Retina (tissue), 1 donor: Measurements from ENCODE around the gene NFYB.

Experiments
- DNase-seq: peaks from one replicate; pipeline ENCODE4 v3.0.0-alpha.2; 2016

Gene NFYB

GRCh38 chr12:104109446-104110271 is 28.4 kb downstream of the NFYB start:
- DNase-seq = no peak

DNA sequence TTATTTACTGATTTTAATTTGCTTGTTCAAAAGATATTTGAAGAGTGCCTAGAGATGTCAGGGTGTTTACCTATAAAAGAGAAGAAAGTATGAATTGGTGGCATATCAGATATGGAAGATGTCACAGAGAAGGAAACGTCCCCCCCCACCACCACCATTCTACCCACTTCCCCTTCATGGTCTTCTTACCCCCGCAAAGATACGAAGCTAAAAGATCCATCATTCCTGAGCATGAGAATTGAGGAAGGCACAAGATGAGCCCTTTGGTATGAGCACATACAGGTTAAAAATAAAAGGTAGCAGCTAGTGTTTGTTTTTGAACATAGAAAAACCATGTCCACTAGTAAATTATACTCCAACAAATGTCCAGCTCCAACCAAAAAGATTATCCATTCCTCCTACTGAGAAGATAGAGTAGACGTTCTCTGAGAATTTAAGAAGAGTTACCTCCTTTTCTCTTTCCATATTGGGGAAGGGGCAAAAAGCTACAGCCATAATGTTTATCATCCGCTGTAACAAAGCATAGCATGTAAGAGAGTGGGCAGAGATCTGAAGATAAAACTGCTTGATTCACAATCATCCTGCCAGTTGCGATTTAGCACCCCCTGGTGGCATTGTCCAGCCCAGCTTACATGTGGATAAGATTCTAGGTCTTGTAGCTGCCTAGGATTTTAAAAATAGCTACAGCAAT is 29.1 kb downstream of the NFYB start:
- DNase-seq = peak; percentile 60

- no peak for DNase-seq
Observed at GRCh38 chr12:104106965-104107364, 31.0 kb downstream of the NFYB start.

- DNase-seq = no peak
Observed at GRCh38 chr12:104105461-104105860, 32.5 kb downstream of the NFYB start.

DNA sequence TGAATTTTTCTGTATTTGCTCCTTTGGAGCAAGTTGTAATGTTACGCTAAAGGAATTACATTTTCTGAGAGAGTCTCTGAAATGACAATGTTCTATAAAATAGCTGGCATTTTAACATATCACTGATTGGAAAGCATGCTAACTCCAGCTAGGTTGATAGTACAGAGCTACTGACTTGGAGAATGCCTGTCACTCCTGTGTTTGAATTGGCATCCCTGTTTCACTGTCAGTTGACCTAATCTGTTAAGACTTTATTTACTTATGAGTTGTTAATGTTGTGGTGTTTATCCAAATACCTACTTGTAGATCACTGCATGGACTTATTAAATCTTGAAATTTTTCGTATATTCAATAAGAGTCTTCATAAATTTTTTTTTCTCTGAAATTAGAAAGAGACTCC is 40.1 kb downstream of the NFYB start:
- no peak for DNase-seq

DNA sequence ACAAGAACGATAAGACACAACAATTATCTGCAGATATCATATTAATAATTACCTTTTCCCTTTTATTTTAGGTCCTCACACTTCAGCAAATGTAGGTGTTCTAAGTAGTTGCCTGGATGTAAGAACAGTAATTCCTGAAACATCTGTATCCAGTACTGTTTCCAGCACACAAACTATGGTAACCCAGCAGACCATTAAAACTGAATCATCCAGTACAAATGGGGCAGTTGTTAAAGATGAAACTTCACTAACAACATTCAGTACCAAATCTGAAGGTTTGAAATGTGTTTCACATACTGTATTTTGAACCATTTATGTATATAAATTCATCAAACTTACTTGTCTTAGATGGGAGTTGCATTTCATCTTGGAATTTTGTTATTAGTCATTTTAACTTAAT is 42.7 kb downstream of the NFYB start:
- no peak for DNase-seq

GRCh38 chr12:104094284-104094683 is 43.7 kb downstream of the NFYB start:
- DNase-seq = no peak

DNA sequence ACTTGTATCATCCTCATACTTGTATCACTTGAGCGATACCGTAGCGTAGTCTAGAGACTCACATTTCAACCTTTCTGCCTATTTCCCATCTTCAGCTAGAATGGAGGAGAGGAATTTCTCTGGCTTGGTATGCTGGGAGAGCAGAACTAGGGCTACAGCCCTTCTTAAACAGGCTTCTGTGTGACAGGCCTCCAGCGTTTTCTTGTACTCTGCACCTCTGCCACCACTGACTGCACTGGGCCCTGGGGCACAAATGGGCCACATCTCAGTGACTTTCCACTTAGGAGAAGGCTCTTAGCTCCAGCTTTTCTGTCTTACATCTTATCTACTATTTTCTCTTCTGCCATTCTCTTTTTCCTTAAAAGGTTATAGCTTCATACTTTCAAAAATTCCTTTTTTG is 46.9 kb downstream of the NFYB start:
- no peak for DNase-seq

DNA sequence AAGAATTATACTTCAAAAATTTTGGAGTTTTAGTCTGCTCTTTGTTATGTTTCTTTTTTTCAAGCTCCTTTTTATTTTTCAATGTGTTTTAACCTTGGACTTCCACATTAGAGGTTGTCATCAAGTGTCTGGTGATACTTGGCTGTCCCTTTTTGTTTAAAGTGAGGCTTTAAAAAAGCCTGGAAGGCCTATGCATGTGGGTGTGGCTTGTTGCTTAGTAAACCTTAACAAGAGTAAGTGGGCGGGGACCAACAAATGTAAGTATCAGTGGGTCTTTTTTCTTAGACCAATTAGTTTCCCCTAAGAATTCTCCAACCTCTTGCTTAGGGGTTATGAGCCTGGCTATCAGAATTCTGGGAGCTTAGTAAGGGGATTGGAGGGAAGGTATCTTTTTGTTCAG is 47.3 kb downstream of the NFYB start:
- no peak for DNase-seq

- no peak for DNase-seq
Observed at GRCh38 chr12:104083769-104084475, 54.1 kb downstream of the NFYB start.

GRCh38 chr12:104080764-104081163 is 57.2 kb downstream of the NFYB start:
- DNase-seq = no peak

- no peak for DNase-seq
Observed at GRCh38 chr12:104079024-104079423, 59.0 kb downstream of the NFYB start.

- DNase-seq = no peak
Observed at GRCh38 chr12:104073699-104074098, 64.3 kb downstream of the NFYB start.

- DNase-seq = no peak
Observed at GRCh38 chr12:104072099-104072498, 65.9 kb downstream of the NFYB start.
